ENCODE results near the gene C10orf143. TPM values are rescaled to one million over a fixed set of nuclear protein-coding genes. Genes with fewer than 3 reads are reported as not detected.

Gene C10orf143
- polyA plus RNA-seq, 2 of the 4 experiments (the other 2 are of a cell fraction): 1.2 to 1.6 TPM

GRCh38 chr10:130137659-130138478 is 27.2 kb upstream of the C10orf143 start:
- POLR2A ChIA-PET: interaction anchor here (5.7 kb wide), 1 partner anchor 27 kb away, joined by 188 read pairs; the partner anchor contains the start of gene C10orf143
- ATAC-seq (no peak), DNase-seq (ENCODE audit: low read depth in 1 of 2, low spot score in 1 of 2) (no peak), FAIRE-seq (no peak)
- Histone ChIP-seq H3K4me1 (peaks cover 29% of the 10 kb centered on the region), H3K4me3 (peak overlapping the region; percentile 98), H3K4me2 (peak overlapping the region; percentile 98), H3K9me3 (no peaks in the 10 kb centered on the region), H3K27ac (peak overlapping the region; percentile 96 to 98)
- TF ChIP-seq POLR2AphosphoS2 (conservative IDR thresholded peaks at IDR 0.05; ENCODE audit: low read length): no peak
- TF ChIP-seq MAFK (IDR thresholded peaks at IDR 0.05; ENCODE audit: partially characterized antibody): no peak
- no peak for TF ChIP-seq GATA3 (IDR thresholded peaks at IDR 0.05; ENCODE audit: borderline replicate concordance)
- TF ChIP-seq, protein P1, sequence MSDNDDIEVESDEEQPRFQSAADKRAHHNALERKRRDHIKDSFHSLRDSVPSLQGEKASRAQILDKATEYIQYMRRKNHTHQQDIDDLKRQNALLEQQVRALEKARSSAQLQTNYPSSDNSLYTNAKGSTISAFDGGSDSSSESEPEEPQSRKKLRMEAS (IDR thresholded peaks at IDR 0.05): no peak
- TF ChIP-seq SMC3 (IDR thresholded peaks at IDR 0.05): no peak
- no peak for TF ChIP-seq JUNB (IDR thresholded peaks at IDR 0.05)
- TF ChIP-seq HOXB5 (CRISPR knock-in tag; IDR thresholded peaks at IDR 0.05): no peak
- no peak for TF ChIP-seq CHD4 (IDR thresholded peaks at IDR 0.05; ENCODE audit: borderline replicate concordance)
- no peak for TF ChIP-seq RAD21 (conservative IDR thresholded peaks at IDR 0.05 in 1 of 2, IDR thresholded peaks at IDR 0.05 in 1 of 2)
- TF ChIP-seq, protein P2, sequence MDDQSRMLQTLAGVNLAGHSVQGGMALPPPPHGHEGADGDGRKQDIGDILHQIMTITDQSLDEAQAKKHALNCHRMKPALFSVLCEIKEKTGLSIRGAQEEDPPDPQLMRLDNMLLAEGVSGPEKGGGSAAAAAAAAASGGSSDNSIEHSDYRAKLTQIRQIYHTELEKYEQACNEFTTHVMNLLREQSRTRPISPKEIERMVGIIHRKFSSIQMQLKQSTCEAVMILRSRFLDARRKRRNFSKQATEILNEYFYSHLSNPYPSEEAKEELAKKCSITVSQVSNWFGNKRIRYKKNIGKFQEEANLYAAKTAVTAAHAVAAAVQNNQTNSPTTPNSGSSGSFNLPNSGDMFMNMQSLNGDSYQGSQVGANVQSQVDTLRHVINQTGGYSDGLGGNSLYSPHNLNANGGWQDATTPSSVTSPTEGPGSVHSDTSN (IDR thresholded peaks at IDR 0.05): no peak
- TF ChIP-seq NPAS2 (CRISPR knock-in tag; IDR thresholded peaks at IDR 0.05; ENCODE audit: borderline replicate concordance): no peak
- TF ChIP-seq KDM5A (IDR thresholded peaks at IDR 0.05): no peak
- 78% methylated on average over 28 of the region's 28 CpGs for WGBS (ENCODE audit: missing lambda C conversion rate)
- CTCF ChIA-PET: interaction anchor here (1.0 to 3.6 kb wide), 5 partner anchors 10 to 52 kb away, joined by 3 to 20 read pairs (median 5); partner anchors contain the start of gene C10orf143

GRCh38 chr10:130137090-130137448 is 26.4 kb upstream of the C10orf143 start:
- FAIRE-seq: no peak
- ATAC-seq: peak; percentile 15 to 42
- H3K4me1 ChIP-seq: peaks cover 29% of the 10 kb centered on the region
- peak overlapping the region; percentile 98 for H3K4me2 ChIP-seq
- 6% methylated on average over 10 of the region's 10 CpGs for WGBS (ENCODE audit: missing lambda C conversion rate)
- ChIA-PET CTCF (interaction anchor here (1.0 to 3.6 kb wide), 6 partner anchors 9 to 166 kb away, joined by 3 to 20 read pairs (median 4); partner anchors contain the start of gene C10orf143), POLR2A (interaction anchor here (5.7 kb wide), 1 partner anchor 26 kb away, joined by 188 read pairs; the partner anchor contains the start of gene C10orf143)
- peak overlapping the region; percentile 98 for H3K4me3 ChIP-seq
- peak; percentile 26 to 30 for DNase-seq (ENCODE audit: low read depth in 1 of 2, low spot score in 1 of 2)
- TF ChIP-seq ELK1 (IDR thresholded peaks at IDR 0.05; ENCODE audit: low read depth, low read length): no peak
- TF ChIP-seq, protein P1 (IDR thresholded peaks at IDR 0.05): no peak
- no peak for TF ChIP-seq PHF8 (IDR thresholded peaks at IDR 0.05; ENCODE audit: borderline replicate concordance, low read depth)
- TF ChIP-seq BHLHE40 (IDR thresholded peaks at IDR 0.05; ENCODE audit: low read depth, low read length): no peak
- TF ChIP-seq MAFK (IDR thresholded peaks at IDR 0.05; ENCODE audit: partially characterized antibody): no peak
- no peak for TF ChIP-seq TFCP2L1 (CRISPR knock-in tag; IDR thresholded peaks at IDR 0.05)
- no peak for TF ChIP-seq HEYL (CRISPR knock-in tag; IDR thresholded peaks at IDR 0.05)
- no peak for TF ChIP-seq HOXB13 (CRISPR knock-in tag; IDR thresholded peaks at IDR 0.05; ENCODE audit: low read depth)
- no peak for TF ChIP-seq ZSCAN20 (CRISPR knock-in tag; IDR thresholded peaks at IDR 0.05)
- no peak for TF ChIP-seq EHF (CRISPR knock-in tag; IDR thresholded peaks at IDR 0.05)
- TF ChIP-seq, protein P3, sequence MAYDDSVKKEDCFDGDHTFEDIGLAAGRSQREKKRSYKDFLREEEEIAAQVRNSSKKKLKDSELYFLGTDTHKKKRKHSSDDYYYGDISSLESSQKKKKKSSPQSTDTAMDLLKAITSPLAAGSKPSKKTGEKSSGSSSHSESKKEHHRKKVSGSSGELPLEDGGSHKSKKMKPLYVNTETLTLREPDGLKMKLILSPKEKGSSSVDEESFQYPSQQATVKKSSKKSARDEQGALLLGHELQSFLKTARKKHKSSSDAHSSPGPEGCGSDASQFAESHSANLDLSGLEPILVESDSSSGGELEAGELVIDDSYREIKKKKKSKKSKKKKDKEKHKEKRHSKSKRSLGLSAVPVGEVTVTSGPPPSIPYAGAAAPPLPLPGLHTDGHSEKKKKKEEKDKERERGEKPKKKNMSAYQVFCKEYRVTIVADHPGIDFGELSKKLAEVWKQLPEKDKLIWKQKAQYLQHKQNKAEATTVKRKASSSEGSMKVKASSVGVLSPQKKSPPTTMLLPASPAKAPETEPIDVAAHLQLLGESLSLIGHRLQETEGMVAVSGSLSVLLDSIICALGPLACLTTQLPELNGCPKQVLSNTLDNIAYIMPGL (CRISPR knock-in tag; IDR thresholded peaks at IDR 0.05; ENCODE audit: borderline replicate concordance): no peak
- no peak for TF ChIP-seq ZNF302 (CRISPR knock-in tag; IDR thresholded peaks at IDR 0.05)
- peak overlapping the region; percentile 96 to 98 for H3K27ac ChIP-seq
- H3K9me3 ChIP-seq: no peaks in the 10 kb centered on the region
